Fibroblast of lung (primary cell): ENCODE data around the gene P2RY6.
A peak's percentile ranks its signal among the peaks of the same experiment; 100 is the strongest.

Experiments
- CTCF ChIP-seq, 2 donors: IDR thresholded peaks in 1 of 2; conservative IDR thresholded peaks in 1 of 2; 1 replicate in 1 of 2; 2 replicates in 1 of 2; pipeline ENCODE4 v1.5.1; 2011 to 2012; ENCODE audit warnings: low read length in 2 of 2, control low read depth in 1 of 2, inconsistent platforms in 1 of 2, low read depth in 1 of 2, mild to moderate bottlenecking in 1 of 2
- EZH2 ChIP-seq: IDR thresholded peaks from 2 replicates; pipeline ENCODE4 v1.5.1; 2012; ENCODE audit warnings: low read length, control low read depth, mild to moderate bottlenecking; ENCODE audit errors: missing control alignments

DNA sequence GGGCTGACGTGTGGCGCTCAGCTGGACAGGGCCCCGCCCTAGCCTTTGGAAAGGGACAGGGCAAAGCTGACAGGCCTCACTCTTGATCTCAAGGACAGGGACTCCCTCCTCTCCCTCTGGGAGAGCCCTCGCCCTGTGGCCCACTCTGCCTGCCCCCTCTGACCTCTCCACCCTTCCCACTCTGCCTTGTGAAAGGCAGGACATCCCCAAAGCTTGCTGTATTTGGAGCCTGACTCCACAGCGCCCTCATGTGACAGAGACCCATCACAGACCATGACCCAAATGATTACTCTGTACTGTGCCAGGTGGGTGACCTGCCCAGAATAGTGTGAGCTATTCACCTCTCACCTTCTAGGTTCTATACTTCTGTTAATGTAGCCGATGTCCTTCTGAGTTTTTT lies 35.3 kb upstream of the P2RY6 start:
- TF ChIP-seq CTCF (conservative IDR thresholded peaks at IDR 0.05 in 1 of 2, IDR thresholded peaks at IDR 0.05 in 1 of 2; ENCODE audit: low read depth in 1 of 2, low read length in 2 of 2) (peak; percentile 33 to 60), EZH2 (no peak)
